GM21515 (cell line): ENCODE measurements around the gene ATRNL1.
"Not testable (repeated sequence)": the region's sequence is repeated elsewhere in the genome, so short reads cannot be mapped to it uniquely, and the experiment has no call there.

ENCODE experiments used
- ATAC-seq: cut with Tn5 transposase; IDR thresholded peaks from one replicate; pipeline ENCODE4 v1.9.1; 2021; ENCODE audit not compliant: unreplicated experiment

Gene ATRNL1

DNA sequence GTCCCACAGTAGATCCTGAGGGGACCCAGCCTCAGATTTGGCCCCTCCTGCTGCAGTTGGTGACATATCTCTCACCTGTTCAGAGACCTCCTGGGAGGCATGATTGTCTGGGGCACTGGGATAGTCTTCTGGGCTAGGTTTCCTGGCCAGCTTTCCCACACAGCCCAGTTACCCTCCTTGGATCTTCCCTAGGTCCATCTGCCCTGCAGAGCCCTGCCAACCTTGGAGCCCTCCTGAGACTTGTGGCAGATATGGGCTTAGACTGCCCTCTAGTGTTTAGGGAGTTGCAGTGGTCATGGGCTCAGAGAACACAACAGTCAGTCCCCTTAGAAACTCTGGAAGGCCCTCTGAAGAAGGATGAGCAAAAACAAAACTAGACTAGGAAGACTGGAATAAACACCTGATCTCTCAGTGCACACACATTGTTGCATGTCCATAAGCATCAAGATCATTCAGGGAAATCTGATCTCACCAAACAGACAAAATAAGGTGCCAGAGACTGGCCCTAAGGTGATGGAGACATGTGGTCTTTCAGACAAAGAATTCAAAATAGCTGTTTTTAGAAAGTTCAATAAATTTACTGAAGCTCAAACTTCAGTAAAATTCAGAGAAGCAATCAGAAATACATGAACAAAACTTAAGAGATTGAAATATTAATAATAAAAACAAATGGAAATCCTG lies 324.6 kb downstream of the ATRNL1 start:
- peak; percentile 94 for ATAC-seq

DNA sequence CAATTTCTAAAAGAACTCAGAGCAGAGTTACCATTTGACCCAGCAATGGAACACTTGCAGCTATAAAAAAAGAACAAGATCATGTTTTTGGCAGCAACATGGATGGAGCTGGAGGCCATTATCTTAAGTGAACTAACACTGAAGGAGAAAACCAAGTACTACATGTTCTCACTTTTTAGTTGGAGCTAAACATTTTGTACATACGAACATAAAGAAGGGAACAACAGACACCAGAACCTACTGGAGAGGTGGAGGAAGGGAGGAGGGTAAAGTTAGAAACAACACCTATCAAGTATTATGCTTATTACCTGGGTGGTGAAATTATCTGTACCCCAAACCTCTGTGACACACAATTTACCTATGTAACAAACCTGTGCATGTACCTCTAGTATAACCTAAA lies 329.5 kb downstream of the ATRNL1 start:
- ATAC-seq, result no peak

- no peak for ATAC-seq
Observed at GRCh38 chr10:115427611-115428010, 334.4 kb downstream of the ATRNL1 start.

- ATAC-seq, result no peak
Observed at GRCh38 chr10:115432188-115432819, 339.1 kb downstream of the ATRNL1 start.

DNA sequence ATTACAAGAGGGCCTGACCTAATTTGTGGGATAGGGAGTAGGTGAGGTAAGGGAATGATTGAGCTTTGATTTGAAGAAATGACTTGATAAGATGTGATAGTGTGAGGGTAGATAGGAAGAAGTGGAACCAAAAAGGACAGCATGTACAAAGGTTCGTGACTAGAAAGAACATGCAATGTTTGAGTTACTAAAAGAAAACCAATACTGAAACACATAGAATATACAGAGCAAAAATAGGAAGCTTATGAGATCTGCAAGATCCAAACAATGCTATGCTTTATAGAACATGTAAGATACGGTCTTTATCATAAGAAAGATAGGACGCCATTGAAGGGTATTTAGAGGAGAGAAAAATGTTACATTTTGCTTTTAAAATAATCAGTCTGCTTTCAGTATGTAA lies 343.8 kb downstream of the ATRNL1 start:
- no peak for ATAC-seq

DNA sequence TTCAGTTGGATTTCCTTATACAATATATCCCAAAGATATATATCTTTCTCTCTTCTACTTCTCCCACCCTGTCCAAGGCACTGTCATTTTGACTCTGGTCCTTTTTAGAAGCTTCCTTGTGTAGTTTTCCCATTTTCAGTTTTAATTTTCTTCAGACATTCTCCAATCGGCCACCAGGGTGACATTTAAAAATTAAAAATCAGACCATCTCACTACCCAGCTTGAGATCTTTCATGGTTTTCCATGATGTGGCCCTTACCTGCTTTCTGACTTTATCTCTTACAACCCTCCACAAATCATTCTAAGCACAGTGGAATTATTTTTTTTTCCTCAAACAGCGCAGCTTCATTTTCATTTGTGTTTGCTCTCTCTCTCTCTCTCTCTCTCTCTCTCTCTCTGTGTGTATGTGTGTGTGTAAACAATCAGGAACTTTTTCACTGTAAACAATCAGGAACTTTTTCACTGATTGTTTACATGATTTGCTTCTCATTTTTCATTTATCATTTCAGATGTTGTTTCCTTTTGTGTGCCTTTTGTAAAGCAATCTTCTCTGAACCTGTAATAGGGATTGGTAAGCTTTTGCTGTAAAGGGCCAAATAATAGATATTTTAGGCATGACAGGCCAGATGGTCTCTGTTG lies 348.9 kb downstream of the ATRNL1 start:
- no peak for ATAC-seq

- no peak for ATAC-seq
Observed at GRCh38 chr10:115456812-115457211, 363.6 kb downstream of the ATRNL1 start.

GRCh38 chr10:115483294-115483693 lies 390.1 kb downstream of the ATRNL1 start:
- no peak for ATAC-seq

DNA sequence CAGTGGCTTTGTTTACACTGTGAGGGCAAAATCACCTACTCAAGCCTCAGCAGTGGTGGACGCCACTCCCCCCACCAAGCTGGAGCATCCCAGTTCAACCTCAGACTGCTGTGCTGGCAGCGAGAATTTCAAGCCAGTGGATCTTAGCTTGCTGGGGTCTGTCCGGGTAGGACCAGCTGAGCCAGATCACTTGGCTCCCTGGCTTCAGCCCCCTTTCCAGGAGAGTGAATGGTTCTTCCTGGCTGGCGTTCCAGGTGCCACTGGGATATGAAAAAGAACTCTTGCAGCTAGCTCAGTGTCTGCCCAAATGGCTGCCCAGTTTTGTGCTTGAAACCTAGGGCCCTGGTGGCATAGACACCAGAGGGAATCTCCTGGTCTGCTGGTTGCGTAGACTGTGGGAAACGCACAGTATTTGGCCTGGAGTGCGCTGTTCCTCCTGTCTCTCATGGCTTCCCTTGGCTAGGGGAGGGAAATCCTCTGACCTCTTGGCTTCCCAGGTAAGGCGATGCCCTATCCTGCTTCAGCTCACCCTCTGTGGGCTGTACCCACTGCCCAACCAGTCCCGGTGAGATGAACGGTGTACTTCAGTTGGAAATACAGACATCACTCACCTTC lies 398.5 kb downstream of the ATRNL1 start:
- ATAC-seq, result no peak

- no peak for ATAC-seq
Observed at GRCh38 chr10:115503546-115503945, 410.4 kb downstream of the ATRNL1 start.

DNA sequence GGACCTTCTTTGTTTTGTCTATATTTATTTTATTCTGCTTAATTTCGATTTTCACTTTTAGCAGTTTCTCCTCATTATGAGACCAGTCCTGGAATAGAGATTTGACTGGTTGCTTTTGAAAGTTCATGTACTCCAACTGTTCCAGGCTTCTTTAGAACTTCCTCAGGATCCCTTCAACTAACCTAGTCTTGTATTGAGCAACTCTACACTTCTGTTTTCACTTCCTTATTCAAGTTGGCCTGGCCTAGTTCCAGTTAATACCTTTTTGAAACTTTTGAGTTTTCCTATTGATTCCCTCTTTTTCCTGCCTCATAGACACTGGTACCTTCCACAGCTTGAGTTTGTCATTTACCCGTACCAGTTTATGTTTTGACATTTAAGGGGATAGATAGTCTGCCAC lies 421.7 kb downstream of the ATRNL1 start:
- ATAC-seq, result no peak

DNA sequence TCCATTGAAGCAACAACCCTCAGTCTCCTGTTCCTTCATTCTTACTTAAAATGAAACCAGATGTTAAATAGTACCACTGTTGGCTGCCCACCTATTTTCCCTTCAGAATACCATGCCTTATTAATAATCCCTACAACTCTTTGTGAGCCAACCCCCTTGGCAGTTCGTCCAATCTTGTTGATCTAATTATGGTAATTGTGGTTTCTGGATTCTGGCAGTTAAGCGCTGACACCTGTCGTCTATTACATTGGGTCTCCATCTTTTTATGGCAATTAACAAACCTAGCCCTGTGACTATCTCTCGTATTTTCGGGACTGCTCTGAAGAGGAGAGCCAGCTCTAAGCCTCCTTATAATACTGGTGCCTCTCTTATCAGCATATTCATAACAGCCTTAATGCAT lies 432.0 kb downstream of the ATRNL1 start:
- no peak for ATAC-seq

GRCh38 chr10:115527682-115528081 lies 434.5 kb downstream of the ATRNL1 start:
- not testable (repeated sequence) for ATAC-seq

- ATAC-seq, result not testable (repeated sequence)
Observed at GRCh38 chr10:115536401-115536800, 443.2 kb downstream of the ATRNL1 start.

DNA sequence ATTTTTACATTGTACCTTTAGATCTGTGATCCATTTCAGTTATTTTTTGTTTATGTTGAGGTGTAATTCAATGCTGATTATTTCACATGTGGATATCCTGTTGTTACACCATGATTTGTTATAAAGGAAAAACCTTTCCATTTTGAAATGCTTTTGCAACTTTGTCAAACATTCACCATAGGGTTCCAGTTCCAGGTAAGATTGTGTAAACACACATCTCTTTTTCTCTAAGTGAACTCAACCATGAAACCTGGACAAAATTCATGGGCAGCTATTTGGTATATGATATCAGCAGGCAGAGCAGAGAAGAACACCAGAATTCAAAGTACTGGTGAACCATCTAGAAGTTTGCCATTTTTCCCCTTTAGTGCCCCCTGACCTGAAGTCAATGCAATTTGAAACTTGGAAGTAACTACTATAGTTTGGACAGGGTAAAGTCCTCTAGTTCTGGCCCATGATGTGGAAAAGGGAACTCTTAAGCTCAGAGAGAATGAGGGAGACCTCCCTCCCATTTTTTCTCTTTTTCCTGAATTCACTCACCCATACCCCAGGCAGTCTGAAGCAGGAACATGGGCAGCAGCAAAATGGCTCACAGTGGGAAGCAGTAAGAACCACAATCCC lies 446.1 kb downstream of the ATRNL1 start:
- no peak for ATAC-seq

DNA sequence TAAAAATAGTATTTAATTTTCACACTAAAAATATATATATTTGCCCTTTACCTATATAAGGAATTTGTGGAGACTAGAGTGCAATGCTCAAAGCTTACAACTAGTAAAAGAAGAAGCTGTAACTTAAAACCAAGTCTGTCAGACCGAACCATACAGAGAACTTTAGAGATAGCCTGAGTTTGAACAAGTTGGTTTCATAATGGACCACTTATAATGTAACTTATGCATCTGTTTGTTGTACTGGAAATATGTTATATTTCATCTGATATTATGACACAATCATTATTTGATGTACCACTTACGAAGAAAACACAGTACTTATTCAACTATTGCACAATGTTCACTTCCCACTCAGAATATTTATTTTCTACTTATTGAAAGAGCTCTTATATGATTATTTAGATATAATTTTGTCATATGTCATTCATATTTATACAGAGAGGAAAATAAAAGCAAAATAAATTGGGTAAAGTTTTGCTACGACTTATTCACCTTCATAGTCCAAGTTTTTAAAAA lies 462.8 kb downstream of the ATRNL1 start:
- ATAC-seq, result no peak

GRCh38 chr10:115558252-115558651 lies 465.1 kb downstream of the ATRNL1 start:
- ATAC-seq, result no peak

DNA sequence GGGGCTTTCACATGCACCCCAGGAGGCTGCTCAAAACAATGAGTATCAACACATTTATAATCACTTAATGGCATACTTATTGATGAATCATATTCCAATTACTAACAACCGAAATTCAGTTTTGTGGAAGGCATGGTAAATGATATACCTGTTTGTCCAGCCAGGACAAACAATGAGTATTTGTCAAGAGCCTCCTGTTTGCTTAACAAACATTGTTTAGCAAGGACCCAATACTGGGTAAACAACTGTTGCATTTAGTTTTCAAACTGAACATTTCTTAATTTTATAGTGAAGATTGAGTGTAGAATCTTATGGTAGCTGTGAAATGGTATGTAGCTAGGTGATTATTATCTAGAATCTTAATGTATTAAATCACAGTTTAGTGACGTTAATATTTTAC lies 473.7 kb downstream of the ATRNL1 start:
- no peak for ATAC-seq

- ATAC-seq, result no peak
Observed at GRCh38 chr10:115572740-115573455, 479.7 kb downstream of the ATRNL1 start.

DNA sequence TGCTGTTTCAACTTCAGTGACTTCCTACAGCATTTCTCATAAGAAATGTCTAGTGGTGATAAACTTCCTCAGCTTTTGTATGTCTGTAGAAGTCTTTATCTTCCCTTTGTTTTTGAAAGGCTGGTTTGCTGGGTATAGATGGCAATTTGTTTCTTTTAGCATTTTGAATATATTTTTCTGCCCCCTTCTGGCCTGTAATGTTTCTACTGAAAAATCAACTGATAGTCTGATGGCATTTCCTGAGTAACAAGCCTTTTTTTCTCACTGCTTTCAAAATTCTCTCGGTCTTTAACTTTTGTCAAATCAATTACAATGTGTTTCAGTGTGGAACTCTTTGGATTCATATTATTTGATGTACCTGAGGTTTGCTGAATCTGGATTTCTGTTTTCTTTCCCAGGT lies 487.1 kb downstream of the ATRNL1 start:
- ATAC-seq, result no peak

- no peak for ATAC-seq
Observed at GRCh38 chr10:115593060-115593459, 499.9 kb downstream of the ATRNL1 start.
